K562 treated with DMSO at 1 percent for 4 hours (cell line): Measurements from ENCODE around the gene ASB17. TPM values are rescaled to one million over a fixed set of nuclear protein-coding genes. Genes with fewer than 3 reads are reported as not detected.

Experiments used
- total RNA-seq: library from RNA; unstranded; fragments of 300-600 nt; gene quantifications from 2 replicates; pipeline ENCODE4 v1.2.3, GENCODE V29; 2022; ENCODE audit not compliant: insufficient read depth

ASB17 gene, protein sequence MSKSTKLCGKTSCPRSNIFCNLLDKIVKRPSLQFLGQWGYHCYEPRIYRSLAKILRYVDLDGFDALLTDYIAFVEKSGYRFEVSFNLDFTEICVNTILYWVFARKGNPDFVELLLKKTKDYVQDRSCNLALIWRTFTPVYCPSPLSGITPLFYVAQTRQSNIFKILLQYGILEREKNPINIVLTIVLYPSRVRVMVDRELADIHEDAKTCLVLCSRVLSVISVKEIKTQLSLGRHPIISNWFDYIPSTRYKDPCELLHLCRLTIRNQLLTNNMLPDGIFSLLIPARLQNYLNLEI
- not detected in 2 replicates for total RNA-seq

DNA sequence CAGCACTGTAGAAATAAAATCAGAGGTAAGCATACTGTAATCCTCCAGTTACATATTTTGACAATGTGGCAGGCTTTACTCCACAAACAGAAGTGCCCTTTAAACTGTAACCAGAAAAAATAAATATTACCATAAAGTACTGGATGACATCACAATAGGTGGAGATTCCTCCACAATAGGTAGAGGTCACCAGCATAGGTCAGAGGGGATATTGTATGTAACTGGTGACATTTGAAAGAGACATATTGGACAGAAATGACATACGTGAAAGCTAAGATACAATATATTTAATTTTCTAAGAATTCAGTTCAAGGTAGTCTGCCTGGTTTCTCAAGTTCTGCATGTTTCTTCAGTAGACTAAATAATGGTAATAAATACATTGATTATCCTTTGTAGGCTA, at the start of gene ASB17:
ASB17 (minus strand) TSS at position 101 of the 400 bp plus-strand sequence. CDS start 113 bp downstream, outside the sequence.

Other genes starting within 250 kb of the ASB17 start
- gene ACADM, start 207.7 kb downstream of the ASB17 start, total RNA-seq: 57.5 and 69.7 TPM in 2 replicates
- gene RABGGTB, start 146.1 kb downstream of the ASB17 start, total RNA-seq: 47.0 and 69.0 TPM in 2 replicates
- 0.17 TPM in 1 of 2 replicates, not detected in the other for gene MSH4, start 135.5 kb downstream of the ASB17 start, total RNA-seq
- 0.33 and 1.1 TPM in 2 replicates for gene ST6GALNAC3, start 142.3 kb upstream of the ASB17 start, total RNA-seq